Epidermal melanocyte (primary cell): ENCODE results near the gene RRH.

Source experiments
- DNase-seq: peaks from one replicate; pipeline ENCODE4 v3.0.0; 2011; ENCODE audit warnings: low spot score; ENCODE audit not compliant: insufficient read length

RRH gene

DNA sequence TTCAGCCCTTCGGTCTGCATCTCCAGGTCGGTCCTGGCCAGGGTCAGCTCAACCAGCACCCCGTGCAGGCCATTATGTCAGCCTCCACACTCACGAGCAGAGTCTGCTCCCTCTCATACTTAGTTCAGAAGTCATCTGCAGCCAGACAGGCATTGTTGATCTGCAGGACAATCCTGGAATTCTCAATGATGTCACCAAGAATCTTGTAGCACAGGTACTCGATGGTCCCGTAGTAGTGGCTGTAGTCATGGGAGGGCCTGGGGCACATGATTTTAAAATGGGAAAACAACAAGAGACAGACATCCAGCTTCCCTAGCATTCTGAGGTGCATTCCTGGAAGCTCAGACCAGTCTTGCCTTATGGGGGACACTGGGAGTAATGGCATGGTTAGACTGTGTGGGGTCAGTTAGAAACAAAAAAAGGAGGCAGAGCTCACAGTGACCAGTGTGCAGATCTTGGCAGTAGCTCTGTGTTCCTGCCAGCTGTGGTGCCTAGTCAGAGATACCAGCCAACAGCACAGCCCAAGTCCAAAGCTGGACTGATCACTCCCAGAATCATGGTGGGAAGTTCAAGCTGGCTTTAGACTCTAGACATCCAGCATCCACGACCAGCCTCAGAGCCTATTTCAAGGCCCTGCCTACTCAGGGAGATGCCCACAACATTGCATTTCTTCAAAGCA, 52.0 kb downstream of the RRH start:
- DNase-seq: no peak

DNA sequence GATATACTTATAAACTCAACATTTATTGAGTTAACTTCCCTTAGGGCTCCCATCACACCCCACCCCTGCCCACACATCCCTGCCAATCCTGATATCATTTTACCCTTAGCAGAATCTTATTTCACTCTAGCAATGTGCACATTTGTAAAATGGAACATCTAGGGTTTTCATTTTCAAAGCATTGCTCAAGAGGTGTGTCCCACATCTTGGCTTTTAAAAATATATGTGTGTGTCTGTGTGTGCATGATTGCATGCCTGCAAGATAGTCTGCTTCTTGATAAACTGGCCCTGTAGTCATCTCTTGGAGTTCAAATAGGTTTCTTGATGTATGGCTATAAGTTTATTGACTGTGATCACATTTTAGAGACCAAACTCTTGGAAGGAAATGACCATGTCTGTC, 58.5 kb downstream of the RRH start:
- DNase-seq: no peak

DNA sequence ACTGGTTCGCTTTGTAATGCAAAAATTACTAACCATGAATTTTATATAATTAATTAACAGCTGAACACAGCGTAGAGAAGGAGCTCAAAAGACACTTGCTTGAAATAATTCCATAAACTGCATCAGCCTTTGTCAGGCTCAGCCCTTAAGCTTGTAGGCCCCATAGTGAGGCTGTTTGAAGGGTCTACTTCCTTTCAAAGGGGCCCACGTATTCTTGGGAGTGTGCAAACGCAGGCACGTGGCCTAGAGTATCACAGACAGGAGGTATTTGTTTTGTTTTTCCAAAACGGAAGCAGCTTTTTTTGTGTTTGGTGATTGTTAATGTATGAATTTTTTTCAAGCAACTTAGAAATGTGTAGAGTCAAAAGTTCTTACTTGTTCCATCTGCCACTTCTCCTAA, 59.3 kb downstream of the RRH start:
- no peak for DNase-seq

DNA sequence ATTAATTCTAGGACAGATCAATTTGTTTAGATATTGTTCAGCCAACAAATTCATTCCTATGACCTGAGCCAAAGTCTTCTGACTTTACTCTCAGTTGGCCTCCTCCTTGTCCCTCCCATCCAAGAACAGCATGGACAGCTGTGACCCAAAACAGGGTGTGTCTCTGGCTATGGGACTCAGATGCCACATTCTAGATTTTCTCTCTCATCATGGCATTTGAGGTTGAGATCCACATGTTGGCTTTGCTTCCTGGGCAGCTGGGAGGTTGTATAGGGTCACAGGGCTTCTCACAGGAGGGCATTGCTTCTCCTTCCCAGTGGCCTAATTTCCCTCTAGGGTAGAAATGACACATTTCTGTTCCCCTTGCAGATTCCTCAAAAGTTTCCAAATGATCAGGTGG, 62.3 kb downstream of the RRH start:
- no peak for DNase-seq
